SK-N-SH (cell line): ENCODE measurements around the gene TCF19.

Experiments used
- CHD2 ChIP-seq: fragments of 150-350 bp; IDR thresholded peaks from 2 replicates; pipeline ENCODE4 v1.6.1; 2018; ENCODE audit warnings: low read length; ENCODE audit not compliant: partially characterized antibody
- FOSL2 ChIP-seq: IDR thresholded peaks from 2 replicates; pipeline ENCODE4 v1.4.0; 2012; ENCODE audit warnings: low read depth, mild to moderate bottlenecking, moderate library complexity, borderline replicate concordance
- GATA2 ChIP-seq: sonication (generic); formaldehyde crosslinking; IDR thresholded peaks from 2 replicates; pipeline ENCODE4 v1.5.0; 2020; ENCODE audit warnings: mild to moderate bottlenecking, missing genetic modification reagents
- MAX ChIP-seq: IDR thresholded peaks from 2 replicates; pipeline ENCODE4 v1.4.0; 2012; ENCODE audit warnings: low read depth
- RAD21 ChIP-seq: IDR thresholded peaks from 2 replicates; pipeline ENCODE4 v1.6.1; 2012; ENCODE audit warnings: mild to moderate bottlenecking, low read length
- RCOR1 ChIP-seq: fragments of 150-350 bp; IDR thresholded peaks from 2 replicates; pipeline ENCODE4 v1.6.1; 2017; ENCODE audit warnings: antibody characterized with exemption, low read length
- REST ChIP-seq: IDR thresholded peaks from 2 replicates; pipeline ENCODE4 v1.6.1; 2012; ENCODE audit warnings: mild to moderate bottlenecking, low read depth, low read length, moderate library complexity
- SMC3 ChIP-seq: IDR thresholded peaks from 2 replicates; pipeline ENCODE4 v1.6.1; 2012; ENCODE audit warnings: low read depth, low read length, improper control_type of control experiment
- TAF1 ChIP-seq: IDR thresholded peaks from 2 replicates; pipeline ENCODE4 v1.6.1; 2012; ENCODE audit warnings: low read depth, mild to moderate bottlenecking, low read length, moderate library complexity, borderline replicate concordance
- USF1 ChIP-seq: IDR thresholded peaks from 2 replicates; pipeline ENCODE4 v1.4.0; 2012; ENCODE audit warnings: low read depth, borderline replicate concordance
- YY1 ChIP-seq: IDR thresholded peaks from 2 replicates; pipeline ENCODE4 v1.4.0; 2012; ENCODE audit warnings: low read depth, mild to moderate bottlenecking
- TF ChIP-seq, protein P1 (sequence below): fragments of 200-600 bp; sonication (generic); IDR thresholded peaks from 2 replicates; pipeline ENCODE4 v1.6.1; 2017; ENCODE audit warnings: antibody characterized with exemption, mild to moderate bottlenecking, moderate library complexity

DNA sequence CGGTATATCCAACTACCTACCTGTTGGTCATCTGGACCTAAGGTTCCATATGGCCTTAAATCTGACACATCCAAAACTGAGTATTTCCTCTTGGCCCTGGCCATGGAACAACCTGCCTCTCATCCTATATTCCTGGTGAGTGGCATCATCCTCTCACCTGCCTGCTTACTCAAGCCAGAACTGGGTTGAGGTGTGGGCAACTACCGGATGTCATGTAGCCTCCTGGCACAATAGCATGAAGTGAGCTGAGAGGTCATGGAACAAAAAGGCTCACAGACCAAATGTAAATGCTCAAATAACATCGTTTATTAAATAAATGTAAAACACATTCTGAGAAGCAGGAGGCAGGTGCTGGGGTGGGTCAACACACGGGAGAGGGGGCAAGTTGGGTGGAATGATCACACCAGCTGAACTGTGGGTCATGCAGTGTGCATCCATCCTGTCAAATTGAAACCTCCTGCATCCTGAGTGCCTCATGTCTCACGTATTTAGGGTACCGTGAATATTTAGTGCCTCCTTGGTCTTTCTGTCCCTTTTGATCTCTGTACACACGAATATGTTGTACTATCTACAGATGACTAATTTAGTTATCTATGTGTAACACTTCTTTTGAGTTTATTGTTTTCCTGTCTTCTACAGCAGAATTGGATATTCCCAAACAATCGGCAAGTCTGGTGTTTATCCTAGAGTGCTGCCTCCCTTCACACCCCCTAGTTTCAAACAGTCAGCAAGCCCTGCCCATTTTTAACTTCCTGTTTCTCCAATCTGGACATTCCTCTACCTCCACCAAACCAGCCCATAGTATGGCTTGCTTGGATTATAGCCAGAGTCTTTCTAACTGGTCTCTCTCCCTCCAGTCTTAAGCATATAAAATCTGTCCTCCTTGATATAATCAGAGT, 20.0 kb downstream of the TCF19 start:
- TF ChIP-seq, protein P1, sequence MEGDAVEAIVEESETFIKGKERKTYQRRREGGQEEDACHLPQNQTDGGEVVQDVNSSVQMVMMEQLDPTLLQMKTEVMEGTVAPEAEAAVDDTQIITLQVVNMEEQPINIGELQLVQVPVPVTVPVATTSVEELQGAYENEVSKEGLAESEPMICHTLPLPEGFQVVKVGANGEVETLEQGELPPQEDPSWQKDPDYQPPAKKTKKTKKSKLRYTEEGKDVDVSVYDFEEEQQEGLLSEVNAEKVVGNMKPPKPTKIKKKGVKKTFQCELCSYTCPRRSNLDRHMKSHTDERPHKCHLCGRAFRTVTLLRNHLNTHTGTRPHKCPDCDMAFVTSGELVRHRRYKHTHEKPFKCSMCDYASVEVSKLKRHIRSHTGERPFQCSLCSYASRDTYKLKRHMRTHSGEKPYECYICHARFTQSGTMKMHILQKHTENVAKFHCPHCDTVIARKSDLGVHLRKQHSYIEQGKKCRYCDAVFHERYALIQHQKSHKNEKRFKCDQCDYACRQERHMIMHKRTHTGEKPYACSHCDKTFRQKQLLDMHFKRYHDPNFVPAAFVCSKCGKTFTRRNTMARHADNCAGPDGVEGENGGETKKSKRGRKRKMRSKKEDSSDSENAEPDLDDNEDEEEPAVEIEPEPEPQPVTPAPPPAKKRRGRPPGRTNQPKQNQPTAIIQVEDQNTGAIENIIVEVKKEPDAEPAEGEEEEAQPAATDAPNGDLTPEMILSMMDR = no peak
- TF ChIP-seq REST = no peak
- TF ChIP-seq RAD21 = no peak
- no peak for TF ChIP-seq GATA2 (CRISPR knock-in tag)
- no peak for TF ChIP-seq USF1
- no peak for TF ChIP-seq FOSL2
- no peak for TF ChIP-seq RCOR1
- TF ChIP-seq TAF1 = no peak
- TF ChIP-seq CHD2 = no peak
- TF ChIP-seq MAX = no peak
- TF ChIP-seq YY1 = no peak
- no peak for TF ChIP-seq SMC3
